Stimulated activated naive CD8-positive, alpha-beta T cell treated with anti-CD3 and anti-CD28 coated beads, Interleukin-15, Interleukin-2, amounts not matched to agents 100 U/mL and 50 U/mL, for 24 hours (primary cell): ENCODE results near the gene ITGB2.

Source experiments
- ATAC-seq: fragments of 150-1000 bp; cut with Tn5 transposase; one replicate; pipeline ENCODE4 v1.10.0; 2021
- DNase-seq: peaks from one replicate; pipeline ENCODE4 v3.0.0; 2021

The ITGB2 gene

DNA sequence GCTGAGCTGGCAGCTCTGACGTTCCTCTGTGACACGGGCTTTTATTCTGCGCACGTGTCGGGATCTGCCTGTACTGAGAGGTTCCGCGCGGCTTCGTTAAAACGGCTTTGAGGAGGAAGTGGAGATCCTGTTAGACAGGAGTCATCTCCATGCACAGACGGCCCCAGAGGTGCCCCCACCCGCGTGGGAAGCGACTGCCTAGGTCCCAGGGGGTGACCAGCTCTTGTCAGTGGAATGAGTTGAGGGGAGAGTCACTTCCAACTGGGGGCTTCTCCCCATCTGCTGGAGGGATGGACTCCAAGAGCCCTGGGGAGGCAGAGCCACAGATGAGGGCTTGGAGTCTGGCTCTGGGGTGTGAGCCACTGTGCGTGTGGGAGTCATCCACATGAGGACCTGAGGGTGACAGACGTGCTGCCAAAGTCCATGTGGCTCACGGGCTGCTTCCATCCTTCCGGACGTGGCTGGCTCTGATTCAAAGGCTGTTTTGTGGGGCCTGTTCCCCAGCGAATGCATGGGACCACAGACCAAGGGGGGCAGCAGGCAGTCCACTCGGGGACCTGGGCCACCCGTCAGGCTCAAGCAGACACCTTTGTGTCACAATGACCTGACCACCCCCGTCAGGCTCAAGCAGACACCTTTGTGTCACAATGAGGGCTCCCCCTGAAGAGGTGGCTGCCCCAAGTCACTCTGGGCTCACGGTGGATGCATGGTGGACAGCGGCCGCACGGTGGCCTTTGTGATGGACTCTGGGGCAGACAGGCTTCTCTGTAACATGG, 74.0 kb downstream of the ITGB2 start:
- DNase-seq: peak; percentile 51
- ATAC-seq: peak; percentile 52

DNA sequence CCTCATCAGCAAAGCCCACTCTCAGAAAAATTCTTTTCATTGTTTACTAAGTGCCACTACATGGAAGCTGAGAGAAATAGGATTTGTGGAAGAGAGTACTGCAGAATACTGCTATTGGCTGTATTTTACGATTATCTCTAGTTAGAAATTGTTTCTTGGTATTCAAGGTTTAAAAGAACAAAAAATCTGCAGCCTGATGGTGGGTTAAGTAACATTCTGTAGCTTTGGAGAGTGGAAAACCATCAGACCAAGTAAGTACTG, 74.5 kb downstream of the ITGB2 start:
- no peak for DNase-seq
- ATAC-seq: no peak

DNA sequence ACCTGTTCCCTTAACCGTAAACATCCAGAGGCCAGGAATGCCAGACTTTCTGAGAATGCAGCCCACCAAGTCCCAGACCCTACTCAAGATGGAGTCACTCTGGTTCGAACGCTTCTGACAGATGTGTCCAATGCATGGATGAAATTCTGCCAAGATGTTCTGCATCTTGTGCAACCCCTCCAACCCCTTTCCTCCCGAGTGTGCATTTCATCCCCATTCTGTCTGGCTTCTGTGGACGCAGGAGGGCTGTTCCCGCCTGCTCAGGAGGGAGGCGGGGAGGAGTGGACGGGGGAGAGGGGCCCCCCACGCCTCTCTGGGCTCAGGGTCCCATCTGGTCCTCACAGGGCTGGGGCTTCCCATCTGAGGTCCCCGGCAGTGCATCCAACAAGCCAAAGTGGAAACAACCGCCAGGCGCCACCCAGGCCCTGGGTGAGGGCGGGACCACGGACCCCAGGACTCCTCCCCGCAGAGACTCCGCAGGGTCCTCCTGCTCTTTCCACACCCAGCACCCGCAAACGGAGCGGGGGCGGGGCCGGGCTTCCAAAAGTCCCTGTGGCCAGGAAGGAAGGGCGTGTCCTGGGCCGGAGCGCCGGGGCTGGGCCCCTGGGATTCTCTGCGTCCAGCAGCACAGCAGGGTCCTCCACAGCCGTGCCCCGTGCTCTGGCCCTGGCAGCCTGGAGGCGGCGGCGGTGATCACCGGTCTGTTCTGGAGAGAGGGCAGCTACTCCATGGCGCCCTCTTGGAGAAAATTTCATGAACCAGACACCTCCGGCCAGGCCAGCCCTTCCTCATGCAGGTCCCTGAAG, 75.1 kb downstream of the ITGB2 start:
- DNase-seq (peak; percentile 78), ATAC-seq (peak; percentile 85)

- no peak for DNase-seq
- no peak for ATAC-seq
Measured at GRCh38 chr21:44844256-44844655, 76.4 kb downstream of the ITGB2 start.

DNA sequence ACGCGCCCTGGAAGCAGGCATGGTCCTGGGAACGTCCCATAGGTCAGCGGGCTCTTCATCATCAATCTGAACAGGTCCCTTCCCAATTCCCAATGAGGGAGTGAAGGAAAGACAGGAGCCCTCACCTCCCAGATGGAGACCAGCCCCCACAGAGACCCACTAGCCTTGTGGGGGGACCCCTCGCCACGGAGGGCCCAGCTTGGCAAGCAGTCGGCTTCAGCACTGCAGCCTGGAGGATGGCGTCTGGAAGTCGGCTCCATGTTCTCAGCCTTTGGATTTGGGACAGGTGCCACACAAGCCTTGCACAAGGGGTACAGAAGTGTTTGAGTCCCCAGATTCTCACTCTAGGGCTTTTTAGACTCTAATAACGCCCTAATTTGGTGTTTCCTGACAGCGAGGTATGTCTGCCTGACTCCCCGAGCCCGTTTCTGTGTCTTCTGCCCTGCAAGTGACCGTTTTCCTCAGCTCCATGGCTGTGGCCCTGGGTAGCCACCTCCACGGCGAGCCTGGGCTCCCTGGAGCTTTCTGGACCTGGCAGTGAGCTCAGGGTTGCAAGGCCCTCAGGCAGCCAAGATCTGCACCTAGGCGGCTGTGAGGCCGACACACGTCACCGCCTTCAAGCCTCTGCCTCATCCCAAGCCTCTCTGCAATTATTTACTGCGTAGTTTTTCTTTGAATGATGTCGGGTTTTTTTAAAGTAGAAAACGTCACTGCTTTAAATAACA, 77.8 kb downstream of the ITGB2 start:
- ATAC-seq (no peak), DNase-seq (no peak)

GRCh38 chr21:44842087-44842486, 78.6 kb downstream of the ITGB2 start:
- DNase-seq (no peak), ATAC-seq (no peak)

- DNase-seq (no peak), ATAC-seq (no peak)
Measured at GRCh38 chr21:44840771-44841170, 79.9 kb downstream of the ITGB2 start.

DNA sequence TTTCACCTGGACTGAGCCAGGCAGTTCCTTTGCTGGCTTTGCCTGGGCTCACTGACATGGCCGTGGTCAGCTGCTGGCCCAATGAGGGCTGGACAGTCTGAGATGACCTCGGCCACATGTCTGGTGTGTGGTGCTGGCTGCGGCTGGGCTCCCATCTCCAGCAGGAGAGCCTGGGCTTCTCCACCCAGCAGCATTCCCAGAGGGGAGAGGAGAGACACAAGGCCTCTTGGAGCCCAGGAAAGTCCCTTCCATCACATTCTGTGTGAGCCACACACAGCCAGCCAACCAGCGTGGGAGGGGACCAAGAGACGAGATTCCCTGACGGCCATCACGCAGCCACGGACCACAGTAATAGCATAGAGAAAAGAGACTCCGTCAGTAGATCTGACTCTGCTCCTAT, 81.7 kb downstream of the ITGB2 start:
- DNase-seq (no peak), ATAC-seq (no peak)

DNA sequence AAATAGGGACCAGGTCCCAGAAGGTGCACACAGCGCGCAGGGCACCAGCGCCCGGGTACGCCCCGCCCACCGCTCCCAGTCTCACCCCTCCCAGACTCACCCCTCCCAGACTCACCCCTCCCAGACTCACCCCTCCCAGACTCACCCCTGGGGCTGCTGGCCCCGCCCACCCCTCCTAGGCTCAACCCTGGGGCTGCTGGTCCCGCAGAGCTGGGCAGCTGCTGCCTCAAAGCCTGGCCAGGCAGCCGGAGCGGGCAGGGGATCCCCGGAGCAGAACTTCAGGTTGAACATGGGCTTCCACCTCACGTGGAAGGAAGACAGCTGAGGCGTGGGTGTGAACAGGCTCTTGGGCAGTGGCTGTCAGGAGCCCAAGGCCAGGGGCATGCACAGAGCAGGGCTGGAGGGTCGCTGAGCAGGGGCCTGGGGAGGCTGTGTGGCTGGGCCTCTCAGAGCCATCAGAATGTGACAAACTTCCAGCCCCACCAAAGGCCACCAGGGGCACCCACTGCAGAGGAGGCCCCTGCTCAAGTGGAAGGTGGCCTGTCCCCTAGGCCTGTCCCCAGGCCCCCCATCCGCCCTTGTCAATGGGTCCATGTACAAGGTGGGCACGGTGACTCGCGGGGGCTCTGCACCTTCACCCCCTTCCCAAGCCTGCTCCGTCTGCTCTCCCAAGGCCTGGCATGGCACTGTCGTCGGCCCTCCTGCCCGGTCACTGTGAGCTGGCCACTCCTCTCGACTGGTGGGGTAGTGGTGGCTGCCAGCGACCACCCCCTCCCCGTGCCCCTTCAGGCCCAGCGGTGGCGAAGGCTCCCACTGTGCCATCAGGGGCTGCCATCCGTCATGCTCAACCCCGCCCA, 82.4 kb downstream of the ITGB2 start:
- no peak for DNase-seq
- ATAC-seq: no peak

DNA sequence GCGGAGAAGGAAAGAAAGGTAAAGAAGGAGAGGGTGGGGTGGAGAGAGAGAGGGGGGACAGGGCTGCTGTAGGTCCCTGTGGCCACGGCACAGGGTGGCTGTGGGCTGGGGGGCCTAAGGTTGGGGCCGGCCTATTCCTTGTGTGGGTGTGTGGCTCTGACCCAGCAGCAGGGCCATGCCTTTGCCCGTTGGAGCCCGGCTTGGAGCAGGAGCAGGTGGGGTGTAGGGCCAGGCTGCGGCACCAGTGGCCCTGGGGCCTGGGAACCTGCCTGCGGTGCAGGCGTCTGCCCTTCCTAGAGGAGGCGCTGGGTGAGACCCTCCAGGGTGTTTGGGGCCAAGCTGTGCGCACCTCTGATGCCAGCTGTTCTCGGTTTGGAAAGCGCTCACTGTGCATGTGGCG, 83.2 kb downstream of the ITGB2 start:
- no peak for DNase-seq

DNA sequence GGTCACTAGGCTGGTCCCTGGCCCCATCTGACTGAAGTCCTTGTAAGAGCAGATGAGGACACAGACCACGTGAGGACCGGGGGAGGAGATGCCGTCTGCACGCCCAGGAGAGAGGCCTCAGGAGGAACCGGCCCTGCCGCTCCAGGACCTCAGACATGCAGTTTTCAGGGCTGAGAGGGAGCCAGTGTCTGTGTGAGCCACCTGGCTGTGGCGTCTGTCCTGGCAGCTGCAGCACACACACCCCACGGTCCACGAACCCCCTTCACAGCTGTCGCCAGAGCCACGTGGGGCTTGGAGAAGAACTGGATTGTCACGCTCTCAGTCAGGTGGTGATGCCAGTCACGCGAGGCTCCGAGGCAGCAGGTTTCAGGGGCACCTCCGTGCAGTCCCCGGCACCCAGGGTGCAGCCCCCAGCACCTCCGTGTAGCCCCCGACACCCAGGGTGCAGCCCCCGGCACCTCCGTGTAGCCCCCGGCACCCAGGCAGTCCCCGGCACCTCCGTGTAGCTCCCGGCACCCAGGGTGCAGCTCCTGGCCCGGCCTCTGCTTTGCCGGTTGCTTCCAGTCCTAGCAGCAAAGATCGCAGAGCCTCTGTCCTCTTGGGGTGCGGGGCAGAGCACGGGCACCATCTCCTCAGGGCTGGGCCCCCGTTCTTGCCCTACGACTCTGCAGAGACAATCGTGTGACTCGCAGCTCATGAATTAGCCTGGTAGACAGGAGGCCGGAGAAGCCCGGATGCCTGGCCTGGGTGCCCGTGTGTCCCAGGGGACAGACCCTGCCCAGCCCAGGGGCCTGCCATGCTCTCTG, 83.8 kb downstream of the ITGB2 start:
- ATAC-seq (no peak), DNase-seq (no peak)

More for the DNA sequence above, 83.2 kb downstream of the ITGB2 start:
- no peak for ATAC-seq

DNA sequence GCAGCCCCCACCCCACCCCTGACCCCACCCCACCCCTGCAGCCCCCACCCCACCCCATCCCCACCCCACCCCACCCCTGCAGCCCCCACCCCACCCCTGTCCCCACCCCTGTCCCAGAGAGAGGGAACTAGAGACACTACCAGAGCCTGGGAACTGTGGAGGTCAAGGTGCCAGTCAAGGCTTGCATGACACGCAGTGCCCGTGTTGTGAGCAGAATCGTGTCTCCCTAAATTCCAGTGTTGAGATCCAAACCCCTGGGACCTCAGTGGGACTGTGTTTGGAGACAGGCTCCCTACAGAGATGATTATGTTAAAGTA, 84.4 kb downstream of the ITGB2 start:
- DNase-seq (no peak), ATAC-seq (no peak)
